Caco-2 (cell line): ENCODE results near the gene FBXL5. TPM values are rescaled to one million over a fixed set of nuclear protein-coding genes. Genes with fewer than 3 reads are reported as not detected.

ENCODE experiments used
- BruUV-seq: library from RNA; stranded (reverse); fragments of 400-500 nt; replicated peaks from 2 replicates; lab custom pipeline; 2021; lab: Mats Ljungman, UMichigan
- CTCF ChIA-PET: fragments of 300-600 bp; sonication (Branson Sonifier 250); formaldehyde crosslinking; loops from one replicate; lab custom pipeline; 2022; ENCODE audit warnings: antibody characterized with exemption; lab: Charles Lee
- POLR2A ChIA-PET: fragments of 300-600 bp; sonication (Branson Sonifier 250); formaldehyde crosslinking; loops from one replicate; lab custom pipeline; 2022; ENCODE audit warnings: antibody characterized with exemption; lab: Charles Lee
- DNase-seq, 2 experiments: peaks; one replicate each; pipeline versions ENCODE4 v3.0.0 to v3.0.0-alpha.2; 2020 to 2022
- H3K27me3 ChIP-seq: replicated peaks from 2 replicates; pipeline ENCODE4 v1.6.0; 2011; ENCODE audit warnings: low read length; ENCODE audit not compliant: control insufficient read depth, insufficient read depth
- H3K36me3 ChIP-seq: 2 replicates; pipeline ENCODE4 v1.5.1; 2011; ENCODE audit warnings: low read length; ENCODE audit not compliant: control insufficient read depth, insufficient read depth
- H3K4me1 ChIP-seq: fragments of 250-450 bp; sonication (Bioruptor Pico); 2 replicates; pipeline ENCODE4 v1.5.1; 2020; ENCODE audit warnings: mild to moderate bottlenecking
- H3K4me3 ChIP-seq: 2 replicates; pipeline ENCODE4 v1.5.1; 2011; ENCODE audit warnings: low read depth, mild to moderate bottlenecking, control low read depth, low read length
- H3K9me3 ChIP-seq: fragments of 250-450 bp; sonication (Bioruptor Pico); 2 replicates; pipeline ENCODE4 v1.5.1; 2020; ENCODE audit warnings: mild to moderate bottlenecking, moderate library complexity
- H3K27ac Mint-ChIP-seq: one replicate; pipeline ENCODE4 v1.8.0; 2022; ENCODE audit warnings: mixed read lengths; ENCODE audit not compliant: unreplicated experiment
- H3K27me3 Mint-ChIP-seq: one replicate; pipeline ENCODE4 v1.8.0; 2022; ENCODE audit warnings: mixed read lengths; ENCODE audit not compliant: insufficient read depth, unreplicated experiment
- H3K36me3 Mint-ChIP-seq: one replicate; pipeline ENCODE4 v1.8.0; 2022; ENCODE audit warnings: mild to moderate bottlenecking, mixed read lengths; ENCODE audit not compliant: insufficient read depth, unreplicated experiment
- H3K4me1 Mint-ChIP-seq: one replicate; pipeline ENCODE4 v1.8.0; 2022; ENCODE audit warnings: low read depth, mixed read lengths; ENCODE audit not compliant: unreplicated experiment
- H3K4me3 Mint-ChIP-seq: one replicate; pipeline ENCODE4 v1.8.0; 2022; ENCODE audit warnings: mild to moderate bottlenecking, moderate library complexity, mixed read lengths; ENCODE audit not compliant: unreplicated experiment
- H3K9me3 Mint-ChIP-seq: one replicate; pipeline ENCODE4 v1.8.0; 2022; ENCODE audit warnings: mixed read lengths; ENCODE audit not compliant: unreplicated experiment
- CTCF ChIP-seq, 2 experiments: fragments of 200-600 bp in 1 of 2; IDR thresholded peaks; 1 replicate in 1 of 2; 2 replicates in 1 of 2; pipeline versions ENCODE4 v1.5.1 to v1.8.0; 2011 to 2022; ENCODE audit warnings: antibody characterized with exemption in 1 of 2, control low read depth in 1 of 2, inconsistent platforms in 1 of 2, low read depth in 1 of 2, low read length in 1 of 2, mild to moderate bottlenecking in 1 of 2, moderate library complexity in 1 of 2; ENCODE audit not compliant: insufficient read depth in 1 of 2, severe bottlenecking in 1 of 2, unreplicated experiment in 1 of 2
- intact Hi-C: fragments of 100-400 bp; cut with micrococcal nuclease; formaldehyde crosslinking; loops from one replicate; pipeline ENCODE4 v1.10.0; 2022; ENCODE audit not compliant: unreplicated experiment
- total RNA-seq: library from RNA; stranded (reverse); gene quantifications from 2 replicates; pipeline ENCODE4 v1.2.3, GENCODE V29; 2022

The FBXL5 gene
- total RNA-seq, 1 experiment from 2014 or later = 29.1 TPM

DNA sequence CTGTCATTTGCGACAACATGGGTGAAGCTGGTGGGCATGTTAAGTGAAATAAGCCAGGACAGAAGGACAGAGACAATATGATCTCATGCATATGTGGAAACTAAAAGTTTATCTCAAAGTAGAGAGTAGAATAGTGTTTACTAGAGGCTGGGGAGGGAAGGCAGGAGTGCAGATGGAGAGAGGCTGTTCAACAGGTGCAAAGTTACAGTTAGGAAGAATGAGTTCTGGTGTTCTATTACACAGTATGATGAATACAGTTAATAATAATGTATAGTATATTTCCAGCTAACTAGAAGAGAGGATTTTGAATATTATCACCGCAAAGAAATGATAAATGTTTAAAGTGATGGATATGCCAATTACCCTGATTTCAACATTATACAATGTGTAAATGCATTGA lies 69.8 kb downstream of the FBXL5 start:
- Histone ChIP-seq H3K4me1 (no peaks in the 10 kb centered on the region), H3K9me3 (no peaks in the 10 kb centered on the region), H3K27me3 (no peaks in the 10 kb centered on the region), H3K4me3 (no peak overlapping the region), H3K36me3 (no peaks in the 10 kb centered on the region)
- ChIA-PET CTCF (no interaction called here), POLR2A (no interaction called here)
- Mint-ChIP-seq H3K4me3 (no peak overlapping the region), H3K27ac (no peak overlapping the region), H3K36me3 (no peaks in the 10 kb centered on the region), H3K4me1 (peaks cover 7% of the 10 kb centered on the region), H3K9me3 (no peaks in the 10 kb centered on the region), H3K27me3 (no peaks in the 10 kb centered on the region)
- no TSS peak for BruUV-seq
- DNase-seq = no peak
- intact Hi-C loops = no loop called here
- no peak for TF ChIP-seq CTCF (IDR thresholded peaks at IDR 0.05; ENCODE audit: insufficient read depth in 1 of 2, low read depth in 1 of 2, low read length in 1 of 2, severe bottlenecking in 1 of 2, unreplicated experiment in 1 of 2)

GRCh38 chr4:15584785-15585184 lies 70.4 kb downstream of the FBXL5 start:
- ChIA-PET POLR2A (no interaction called here), CTCF (no interaction called here)
- no peaks in the 10 kb centered on the region for H3K27me3 ChIP-seq
- no peak for DNase-seq
- no peaks in the 10 kb centered on the region for H3K9me3 Mint-ChIP-seq
- no peak for TF ChIP-seq CTCF (IDR thresholded peaks at IDR 0.05; ENCODE audit: insufficient read depth in 1 of 2, low read depth in 1 of 2, low read length in 1 of 2, severe bottlenecking in 1 of 2, unreplicated experiment in 1 of 2)
- no peaks in the 10 kb centered on the region for H3K36me3 ChIP-seq
- H3K27me3 Mint-ChIP-seq = no peaks in the 10 kb centered on the region
- intact Hi-C loops = no loop called here
- H3K4me1 ChIP-seq = no peaks in the 10 kb centered on the region
- H3K4me1 Mint-ChIP-seq = peaks cover 7% of the 10 kb centered on the region
- H3K9me3 ChIP-seq = no peaks in the 10 kb centered on the region
- no peak overlapping the region for H3K4me3 Mint-ChIP-seq
- no peak overlapping the region for H3K27ac Mint-ChIP-seq
- no peaks in the 10 kb centered on the region for H3K36me3 Mint-ChIP-seq
- no peak overlapping the region for H3K4me3 ChIP-seq
- no TSS peak for BruUV-seq

DNA sequence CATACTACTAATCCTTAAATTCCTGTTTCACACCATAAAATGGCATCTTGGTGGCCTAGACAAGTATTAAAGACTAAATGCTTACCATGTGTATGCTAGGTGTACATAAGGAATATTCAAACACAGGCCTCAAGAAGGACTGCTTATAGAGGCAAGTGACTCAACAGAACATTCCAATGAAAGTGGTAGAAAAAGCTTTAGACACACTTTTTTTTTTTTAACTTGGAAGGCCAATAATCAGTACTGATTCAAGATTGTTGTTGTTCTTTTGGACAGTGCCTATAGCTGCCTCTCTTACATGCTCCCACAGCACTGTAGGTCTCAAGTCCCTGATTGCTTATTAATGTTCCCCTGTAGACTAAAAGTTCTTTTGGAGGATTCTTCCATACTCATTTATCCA lies 77.6 kb downstream of the FBXL5 start:
- no TSS peak for BruUV-seq
- H3K36me3 Mint-ChIP-seq = no peaks in the 10 kb centered on the region

More for the DNA sequence above, 77.6 kb downstream of the FBXL5 start:
- Mint-ChIP-seq H3K4me3 (no peak overlapping the region), H3K9me3 (no peaks in the 10 kb centered on the region), H3K27me3 (no peaks in the 10 kb centered on the region), H3K4me1 (peaks cover 7% of the 10 kb centered on the region), H3K27ac (no peak overlapping the region)
- Histone ChIP-seq H3K36me3 (no peaks in the 10 kb centered on the region), H3K9me3 (no peaks in the 10 kb centered on the region), H3K27me3 (no peaks in the 10 kb centered on the region), H3K4me1 (peaks cover 10% of the 10 kb centered on the region), H3K4me3 (no peak overlapping the region)
- intact Hi-C loops = no loop called here
- no peak for TF ChIP-seq CTCF (IDR thresholded peaks at IDR 0.05; ENCODE audit: insufficient read depth in 1 of 2, low read depth in 1 of 2, low read length in 1 of 2, severe bottlenecking in 1 of 2, unreplicated experiment in 1 of 2)
- no peak for DNase-seq
- CTCF ChIA-PET = no interaction called here
- POLR2A ChIA-PET = no interaction called here
